Fibroblast of skin of back (primary cell): ENCODE data around the gene DGLUCY.
A peak's percentile ranks its signal among the peaks of the same experiment; 100 is the strongest.
"Not testable (repeated sequence)": the region's sequence is repeated elsewhere in the genome, so short reads cannot be mapped to it uniquely, and the experiment has no call there.

Experiments used
- DNase-seq: peaks from one replicate; pipeline ENCODE4 v3.0.0-alpha.2; 2013

Gene DGLUCY

GRCh38 chr14:91173221-91173670 is 59.4 kb downstream of the DGLUCY start:
- DNase-seq = peak; percentile 68

- no peak for DNase-seq
Measured at GRCh38 chr14:91173904-91174303, 60.0 kb downstream of the DGLUCY start.

GRCh38 chr14:91175291-91176201 is 61.7 kb downstream of the DGLUCY start:
- no peak for DNase-seq

- peak; percentile 61 for DNase-seq
Measured at GRCh38 chr14:91177073-91178034, 63.5 kb downstream of the DGLUCY start.

GRCh38 chr14:91180611-91181010 is 66.7 kb downstream of the DGLUCY start:
- no peak for DNase-seq

- not testable (repeated sequence) for DNase-seq
Measured at GRCh38 chr14:91182753-91183152, 68.9 kb downstream of the DGLUCY start.

GRCh38 chr14:91184559-91184958 is 70.7 kb downstream of the DGLUCY start:
- no peak for DNase-seq

GRCh38 chr14:91185721-91186120 is 71.8 kb downstream of the DGLUCY start:
- DNase-seq = peak; percentile 11

GRCh38 chr14:91186515-91187066 is 72.7 kb downstream of the DGLUCY start:
- DNase-seq = peak; percentile 57

GRCh38 chr14:91187271-91187670 is 73.4 kb downstream of the DGLUCY start:
- no peak for DNase-seq

- no peak for DNase-seq
Measured at GRCh38 chr14:91190853-91191252, 77.0 kb downstream of the DGLUCY start.

GRCh38 chr14:91193069-91193468 is 79.2 kb downstream of the DGLUCY start:
- DNase-seq = no peak

GRCh38 chr14:91195881-91196280 is 82.0 kb downstream of the DGLUCY start:
- no peak for DNase-seq

- no peak for DNase-seq
Measured at GRCh38 chr14:91197631-91198030, 83.8 kb downstream of the DGLUCY start.

- DNase-seq = not testable (repeated sequence)
Measured at GRCh38 chr14:91200802-91201201, 86.9 kb downstream of the DGLUCY start.

GRCh38 chr14:91202234-91202974 is 88.5 kb downstream of the DGLUCY start:
- peak; percentile 29 for DNase-seq

GRCh38 chr14:91204657-91205056 is 90.8 kb downstream of the DGLUCY start:
- DNase-seq = no peak

- DNase-seq = no peak
Measured at GRCh38 chr14:91205459-91205858, 91.6 kb downstream of the DGLUCY start.

GRCh38 chr14:91207008-91207407 is 93.1 kb downstream of the DGLUCY start:
- DNase-seq = no peak

GRCh38 chr14:91211017-91211416 is 97.1 kb downstream of the DGLUCY start:
- DNase-seq = no peak

GRCh38 chr14:91214306-91214705 is 100.4 kb downstream of the DGLUCY start:
- no peak for DNase-seq

- DNase-seq = no peak
Measured at GRCh38 chr14:91215381-91215780, 101.5 kb downstream of the DGLUCY start.
